Glomerular endothelial cell (primary cell): Measurements from ENCODE around the gene TBX1. TPM values are rescaled to one million over a fixed set of nuclear protein-coding genes. Genes with fewer than 3 reads are reported as not detected.

Experiments used
- DNase-seq: peaks from one replicate; pipeline ENCODE4 v3.0.0-alpha.2; 2011; ENCODE audit warnings: low read depth, low spot score; ENCODE audit errors: extremely low read depth
- total RNA-seq: library from RNA; depleted of rRNA; stranded (reverse); fragments of >200 nt; gene quantifications from 2 replicates; pipeline ENCODE4 v1.2.3, GENCODE V29; 2015

The TBX1 gene
- total RNA-seq, 1 donor from 2014 or later, result 3.6 TPM

DNA sequence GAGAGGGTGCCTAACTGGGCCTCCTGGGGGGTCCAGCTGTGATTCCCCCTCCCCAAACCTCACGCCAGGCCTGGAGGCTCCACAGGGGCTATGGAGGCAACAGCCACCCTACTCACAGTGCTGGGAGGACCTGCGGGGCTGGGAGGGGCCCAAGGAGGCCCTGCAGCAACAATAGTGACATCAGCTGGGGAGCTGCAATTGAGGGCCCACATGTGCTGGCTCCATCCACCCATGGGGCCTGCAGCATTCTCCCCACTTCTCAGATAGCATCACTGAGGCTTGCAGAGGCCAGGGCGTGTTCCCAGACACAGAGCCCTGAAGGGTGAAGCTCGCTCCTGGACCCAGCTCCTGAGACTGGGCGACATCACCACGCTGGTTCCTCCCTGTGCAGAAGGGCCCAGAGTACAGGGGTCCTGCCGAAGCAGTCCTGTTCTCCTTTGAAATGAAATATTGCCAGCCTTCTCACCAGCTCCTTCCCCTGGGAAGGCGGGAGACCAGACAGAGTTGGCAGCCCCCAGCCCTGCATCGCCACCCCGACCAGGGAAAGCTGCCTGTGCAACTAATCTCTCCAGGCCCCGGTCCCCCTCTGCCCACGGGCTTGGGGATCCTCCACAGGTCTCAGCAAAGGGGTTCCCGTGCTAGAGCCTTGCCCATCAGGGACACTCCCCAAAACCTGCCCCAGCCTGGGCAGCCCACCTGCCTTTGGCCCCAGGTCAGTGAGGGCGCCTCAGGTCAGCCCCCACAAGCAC, 8.9 kb upstream of the TBX1 start:
- DNase-seq, result no peak

- no peak for DNase-seq
These were observed 7.3 kb upstream of the TBX1 start for GRCh38 chr22:19753090-19753842.

DNA sequence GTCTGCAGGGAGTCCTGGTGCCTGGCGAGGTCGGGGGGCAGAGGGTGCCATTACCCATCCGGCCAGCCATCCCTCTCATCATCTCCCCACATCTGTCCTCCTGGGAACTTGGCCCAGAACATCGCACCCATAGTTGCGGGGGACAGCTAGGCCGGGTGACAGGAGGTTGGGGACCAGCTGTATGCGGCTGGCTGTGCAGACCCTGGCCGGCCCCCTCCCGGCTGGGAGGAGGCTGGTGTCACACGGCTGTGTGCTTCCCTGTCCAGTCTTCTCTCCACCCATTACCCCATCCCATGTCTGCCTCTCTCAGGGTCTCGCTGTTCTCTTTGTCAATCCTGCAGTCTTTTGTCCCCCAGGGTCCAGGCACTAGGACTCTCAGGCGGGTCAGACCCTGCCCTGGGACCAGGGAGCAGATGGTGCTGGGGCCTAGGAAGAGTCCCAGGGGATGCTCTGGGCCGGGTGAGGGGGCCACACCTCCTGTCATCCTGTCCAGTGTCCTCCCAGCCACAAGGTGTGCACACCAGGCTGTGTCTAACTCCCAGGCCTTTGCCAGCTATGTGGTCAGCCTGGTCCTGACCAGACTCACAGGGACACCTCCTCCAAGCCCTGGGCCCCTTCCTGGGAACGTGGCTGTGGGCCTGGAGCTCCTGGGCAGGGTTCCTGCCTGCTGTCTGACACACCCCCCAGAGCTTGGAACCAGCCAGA, 6.4 kb upstream of the TBX1 start:
- no peak for DNase-seq

- no peak for DNase-seq
These were observed 5.9 kb upstream of the TBX1 start for GRCh38 chr22:19754701-19755144.

DNA sequence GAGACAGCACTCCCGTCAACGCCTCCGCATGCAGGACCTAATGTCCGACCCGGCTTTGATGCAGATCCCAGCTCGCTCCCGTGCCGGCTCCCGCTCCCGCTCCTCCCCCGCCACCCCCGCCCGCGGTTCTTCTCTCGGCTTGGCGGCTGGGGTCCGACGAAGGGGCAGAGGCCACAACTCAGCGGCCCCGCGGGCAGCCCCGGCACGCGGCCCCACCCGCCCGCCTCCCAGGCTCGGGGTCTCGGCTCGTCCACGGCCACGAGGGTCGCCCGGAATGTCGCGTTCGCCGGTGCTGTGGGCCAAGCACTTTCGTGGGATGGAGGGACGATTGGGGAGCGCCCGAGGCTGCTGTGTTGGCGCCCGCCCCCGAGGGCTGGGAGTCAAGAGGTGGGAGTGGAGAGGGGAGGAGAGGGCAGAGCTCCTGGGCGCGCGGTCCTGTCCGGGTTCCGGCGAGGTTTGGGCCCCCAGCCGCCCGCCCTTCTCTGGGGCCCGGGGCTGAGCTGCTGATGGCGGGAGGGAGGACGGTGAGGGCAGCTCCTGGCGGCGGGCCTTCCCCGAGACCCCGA, 5.3 kb upstream of the TBX1 start:
- DNase-seq, result no peak

GRCh38 chr22:19755722-19756287, 4.8 kb upstream of the TBX1 start:
- DNase-seq, result no peak

DNA sequence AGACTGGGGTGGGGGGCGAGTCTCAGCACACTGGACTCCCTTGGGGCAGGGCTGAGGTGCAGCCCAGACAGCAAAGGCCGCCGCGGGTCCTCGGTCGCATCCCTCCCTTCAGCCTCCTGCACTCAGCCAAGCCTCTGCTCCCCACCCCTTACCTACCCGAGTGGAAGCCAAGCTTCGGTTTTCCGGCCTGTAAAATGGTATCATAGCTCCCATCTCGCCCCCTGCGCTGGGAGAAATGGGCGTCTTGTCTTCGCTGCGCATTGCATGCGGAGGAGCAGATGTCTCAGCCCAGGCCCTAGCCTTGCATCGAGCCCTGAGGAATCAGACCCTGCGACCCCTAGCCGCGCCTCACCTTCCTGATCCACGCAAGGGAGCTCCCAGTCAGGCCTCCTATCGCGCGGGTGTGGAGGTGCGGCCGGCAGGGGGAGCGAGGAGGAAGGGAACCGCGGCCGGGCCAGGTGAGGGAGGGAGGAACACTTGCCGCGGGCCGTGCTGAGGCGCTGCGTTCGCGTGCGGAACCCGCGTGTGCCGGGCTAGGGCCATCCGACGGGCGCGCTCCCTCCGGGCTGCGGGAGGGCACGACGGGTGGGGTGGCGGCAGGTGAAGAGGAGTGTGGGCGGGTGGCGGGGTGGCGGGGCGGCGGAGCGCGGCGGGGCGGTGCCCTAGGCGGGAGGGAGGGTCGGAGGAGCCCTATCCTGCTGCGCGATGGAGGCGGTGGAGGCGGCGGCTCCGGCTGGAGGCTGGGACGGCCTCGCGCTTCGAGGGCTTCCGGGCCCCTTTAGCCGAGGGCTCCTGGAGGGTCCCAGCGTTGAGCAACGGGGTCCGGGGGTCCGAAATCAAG, 4.1 kb upstream of the TBX1 start:
- DNase-seq, result no peak

GRCh38 chr22:19757140-19757984, 3.2 kb upstream of the TBX1 start:
- DNase-seq, result no peak

GRCh38 chr22:19757985-19758895, 2.3 kb upstream of the TBX1 start:
- no peak for DNase-seq

GRCh38 chr22:19758896-19759426, 1.6 kb upstream of the TBX1 start:
- no peak for DNase-seq

GRCh38 chr22:19759427-19760057, 1.0 kb upstream of the TBX1 start:
- DNase-seq, result no peak

- no peak for DNase-seq
These were observed 560 bp downstream of the TBX1 start for GRCh38 chr22:19760951-19761724.

- no peak for DNase-seq
These were observed 1.4 kb downstream of the TBX1 start for GRCh38 chr22:19761725-19762567.

DNA sequence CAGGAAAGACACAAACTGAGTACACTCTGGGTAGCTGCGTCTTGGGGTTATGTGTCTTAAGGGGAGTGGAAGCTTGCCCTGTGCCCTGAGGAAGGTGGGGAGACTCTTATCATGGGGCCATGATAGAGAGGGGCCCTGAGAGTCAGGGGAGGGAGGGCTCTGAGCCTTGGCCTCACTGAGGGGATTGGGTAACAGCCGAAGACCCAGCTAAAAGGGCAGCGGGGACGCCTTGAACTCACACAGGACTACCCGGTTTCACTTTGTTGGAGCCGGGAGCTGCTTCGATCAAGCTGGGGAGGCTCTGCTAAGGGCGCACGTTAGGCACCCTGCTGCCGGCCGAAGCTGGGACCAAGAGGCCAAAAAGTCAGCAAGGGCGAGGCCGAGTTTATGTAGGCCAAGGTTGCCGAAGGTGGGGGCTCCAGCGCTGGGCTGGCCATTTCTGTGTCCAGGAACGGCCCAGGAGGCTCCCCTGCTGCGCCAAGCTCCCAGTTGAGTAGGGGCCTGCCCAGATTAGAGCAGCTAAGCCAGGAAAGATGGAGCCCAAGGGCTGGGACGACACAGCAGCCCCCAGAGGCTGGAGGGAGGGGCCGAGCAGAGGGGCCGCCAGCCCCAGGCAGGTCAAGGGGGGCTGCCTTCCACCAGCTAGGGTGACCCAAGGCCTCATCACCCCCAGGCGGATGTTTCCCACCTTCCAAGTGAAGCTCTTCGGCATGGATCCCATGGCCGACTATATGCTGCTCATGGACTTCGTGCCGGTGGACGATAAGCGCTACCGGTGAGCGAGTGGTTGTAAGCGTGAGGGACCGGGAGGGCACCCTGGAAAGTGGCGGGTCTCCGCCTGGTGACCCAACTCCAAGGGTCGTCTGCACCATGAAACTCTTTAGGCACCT, 2.2 kb downstream of the TBX1 start:
- DNase-seq, result no peak
